ENCODE measurements around the gene GNB3.

GRCh38 chr12:6827437-6827911 lies 13.3 kb upstream of the GNB3 start:
- no peak for TF ChIP-seq CTCF (IDR thresholded peaks at IDR 0.05; ENCODE audit: low read length)
- TF ChIP-seq EZH2 (optimal IDR thresholded peaks at IDR 0.05; ENCODE audit: low read depth, low read length): no peak
